WTC11 (cell line): Measurements from ENCODE around the gene DIDO1. TPM values are rescaled to one million over a fixed set of nuclear protein-coding genes. Genes with fewer than 3 reads are reported as not detected.
A peak's percentile ranks its signal among the peaks of the same experiment; 100 is the strongest.

Source experiments
- ATAC-seq: fragments of 200-7000 bp; cut with Tn5 transposase; 2 replicates; pipeline ENCODE4 v1.10.0; 2021; ENCODE audit warnings: mild to moderate bottlenecking, moderate library complexity
- CTCF ChIA-PET: fragments of 300-600 bp; sonication (Branson Sonifier 250); formaldehyde crosslinking; loops from one replicate; lab custom pipeline; 2021; ENCODE audit warnings: antibody characterized with exemption; lab: Charles Lee
- POLR2A ChIA-PET: fragments of 350-600 bp; sonication (Branson Sonifier 250); formaldehyde crosslinking; loops from one replicate; lab custom pipeline; 2021; ENCODE audit warnings: antibody characterized with exemption; lab: Charles Lee
- DNase-seq: peaks from one replicate; pipeline ENCODE4 v3.0.0; 2021; ENCODE audit warnings: low spot score
- H3K27ac Mint-ChIP-seq: 2 replicates; pipeline ENCODE4 v1.8.0; 2021; ENCODE audit warnings: mixed read lengths
- H3K27me3 Mint-ChIP-seq: 2 replicates; pipeline ENCODE4 v1.8.0; 2021; ENCODE audit warnings: low read depth, mild to moderate bottlenecking, moderate library complexity, mixed read lengths
- H3K36me3 Mint-ChIP-seq: 2 replicates; pipeline ENCODE4 v1.8.0; 2021; ENCODE audit warnings: mixed read lengths
- H3K4me1 Mint-ChIP-seq: 2 replicates; pipeline ENCODE4 v1.8.0; 2022; ENCODE audit warnings: mixed read lengths
- H3K4me3 Mint-ChIP-seq: 2 replicates; pipeline ENCODE4 v1.8.0; 2021; ENCODE audit warnings: mild to moderate bottlenecking, moderate library complexity, mixed read lengths
- H3K9me3 Mint-ChIP-seq: 2 replicates; pipeline ENCODE4 v1.8.0; 2021; ENCODE audit warnings: mixed read lengths
- AR ChIP-seq: fragments of 250-450 bp; sonication (Bioruptor Pico); IDR thresholded peaks from 2 replicates; pipeline ENCODE4 v1.9.0; 2021; ENCODE audit warnings: mild to moderate bottlenecking
- CTCF ChIP-seq: fragments of 200-600 bp; IDR thresholded peaks from 2 replicates; pipeline ENCODE4 v1.8.0; 2022; ENCODE audit warnings: antibody characterized with exemption
- E2F1 ChIP-seq: sonication (generic); formaldehyde crosslinking; IDR thresholded peaks from 2 replicates; pipeline ENCODE4 v1.8.0; 2022; ENCODE audit warnings: mild to moderate bottlenecking, missing genetic modification reagents
- JUN ChIP-seq: sonication (generic); formaldehyde crosslinking; IDR thresholded peaks from 2 replicates; pipeline ENCODE4 v1.8.0; 2023; ENCODE audit warnings: mild to moderate bottlenecking, missing genetic modification reagents
- NFATC4 ChIP-seq: fragments of 250-450 bp; sonication (Bioruptor Pico); IDR thresholded peaks from 2 replicates; pipeline ENCODE4 v1.9.0; 2021; ENCODE audit warnings: mild to moderate bottlenecking
- TEAD1 ChIP-seq: sonication (generic); formaldehyde crosslinking; IDR thresholded peaks from 2 replicates; pipeline ENCODE4 v1.8.0; 2022; ENCODE audit warnings: mild to moderate bottlenecking, missing genetic modification reagents
- ZBTB43 ChIP-seq: sonication (generic); formaldehyde crosslinking; IDR thresholded peaks from 2 replicates; pipeline ENCODE4 v1.8.1; 2023; ENCODE audit warnings: mild to moderate bottlenecking, missing genetic modification reagents
- ZNF121 ChIP-seq: sonication (generic); formaldehyde crosslinking; IDR thresholded peaks from 2 replicates; pipeline ENCODE4 v1.8.0; 2023; ENCODE audit warnings: missing genetic modification reagents
- ZNF281 ChIP-seq: sonication (generic); formaldehyde crosslinking; IDR thresholded peaks from 2 replicates; pipeline ENCODE4 v1.8.0; 2023; ENCODE audit warnings: mild to moderate bottlenecking, missing genetic modification reagents
- ZNF423 ChIP-seq: fragments of 250-450 bp; sonication (Bioruptor Pico); IDR thresholded peaks from 2 replicates; pipeline ENCODE4 v2.1.2; 2022; ENCODE audit warnings: mild to moderate bottlenecking, moderate library complexity
- ZNF671 ChIP-seq: fragments of 250-450 bp; sonication (Bioruptor Pico); IDR thresholded peaks from 2 replicates; pipeline ENCODE4 v1.8.0; 2021; ENCODE audit warnings: mild to moderate bottlenecking
- total RNA-seq: library from RNA; stranded (reverse); gene quantifications from 3 replicates; pipeline ENCODE4 v1.2.3, GENCODE V29; 2021

Gene DIDO1
- total RNA-seq, 1 experiment from 2014 or later, result 87.3 TPM

- Mint-ChIP-seq H3K27me3 (no peaks in the 10 kb centered on the region), H3K9me3 (no peaks in the 10 kb centered on the region), H3K4me1 (peaks cover 16% of the 10 kb centered on the region), H3K27ac (peak overlapping the region; percentile 79), H3K36me3 (peaks cover 78% of the 10 kb centered on the region), H3K4me3 (no peak overlapping the region)
- POLR2A ChIA-PET, result interaction anchor here (0.6 kb wide), 1 partner anchor 468 kb away, joined by 3 read pairs; no protein-coding TSS in a partner anchor
- CTCF ChIA-PET, result interaction anchor here (2.1 kb wide), 1 partner anchor 9 kb away, joined by 5 read pairs; no protein-coding TSS in a partner anchor
- DNase-seq (no peak), ATAC-seq (no peak)
- TF ChIP-seq JUN (CRISPR knock-in tag), result no peak
- TF ChIP-seq NFATC4, result no peak
- no peak for TF ChIP-seq ZNF281
Measured at GRCh38 chr20:62910217-62910766, 16.0 kb downstream of the DIDO1 start.

GRCh38 chr20:62908971-62909791 is 17.1 kb downstream of the DIDO1 start:
- ChIA-PET POLR2A (no interaction called here), CTCF (interaction anchor here (0.6 kb wide), 1 partner anchor 13 kb away, joined by 4 read pairs; no protein-coding TSS in a partner anchor)
- Mint-ChIP-seq H3K4me1 (peaks cover 10% of the 10 kb centered on the region), H3K9me3 (no peaks in the 10 kb centered on the region), H3K27ac (peak overlapping the region; percentile 79), H3K36me3 (peaks cover 90% of the 10 kb centered on the region), H3K4me3 (no peak overlapping the region), H3K27me3 (no peaks in the 10 kb centered on the region)
- no peak for TF ChIP-seq E2F1 (CRISPR knock-in tag)
- no peak for TF ChIP-seq ZNF671 (CRISPR knock-in tag)
- TF ChIP-seq AR, result no peak
- DNase-seq (no peak), ATAC-seq (no peak)

GRCh38 chr20:62907384-62908317 is 18.7 kb downstream of the DIDO1 start:
- POLR2A ChIA-PET, result interaction anchor here (0.6 to 1.5 kb wide), 2 partner anchors 30 to 33 kb away, joined by 6 to 7 read pairs; partner anchors contain the start of gene GID8
- no peaks in the 10 kb centered on the region for H3K27me3 Mint-ChIP-seq
- no peak for TF ChIP-seq TEAD1
- TF ChIP-seq CTCF, result peak; percentile 63
- peak; percentile 68; the same call in 1 of the 2 replicates for TF ChIP-seq ZNF423 (CRISPR knock-in tag)
- peak; percentile 86 for TF ChIP-seq ZNF121
- TF ChIP-seq ZBTB43 (CRISPR knock-in tag), result no peak
- peaks cover 94% of the 10 kb centered on the region for H3K36me3 Mint-ChIP-seq
- CTCF ChIA-PET, result interaction anchor here (0.6 to 1.9 kb wide), 21 partner anchors 9 to 128 kb away, joined by 3 to 24 read pairs (median 6); partner anchors contain the start of genes BHLHE23, DIDO1, GID8 and TCFL5
- DNase-seq (peak; percentile 61), ATAC-seq (peak; percentile 81)
- H3K9me3 Mint-ChIP-seq, result no peaks in the 10 kb centered on the region
- no peak overlapping the region for H3K4me3 Mint-ChIP-seq
- peaks cover 3% of the 10 kb centered on the region for H3K4me1 Mint-ChIP-seq
- peak overlapping the region; percentile 92 for H3K27ac Mint-ChIP-seq
